Measurements from ENCODE around the gene PANX1. TPM values are rescaled to one million over a fixed set of nuclear protein-coding genes. Genes with fewer than 3 reads are reported as not detected.

The PANX1 gene
- total RNA-seq, 1 donor from 2014 or later, result 30.5 TPM

Other genes with a start within 250 kb of the PANX1 start
- gene HEPHL1, start 107.5 kb upstream of the PANX1 start, total RNA-seq, result not detected
- not detected for gene IZUMO1R, start 175.7 kb downstream of the PANX1 start, total RNA-seq